Activated CD4-positive, alpha-beta memory T cell treated with anti-CD3 and anti-CD28 coated beads for 36 hours (primary cell): ENCODE measurements around the gene KCNMB2. TPM values are rescaled to one million over a fixed set of nuclear protein-coding genes. Genes with fewer than 3 reads are reported as not detected.

ENCODE experiments used
- CTCF ChIA-PET: fragments of 350-600 bp; sonication (Branson Sonifier 250); formaldehyde crosslinking; loops from one replicate; lab custom pipeline; 2021; ENCODE audit warnings: antibody characterized with exemption, inconsistent platforms; lab: Charles Lee
- POLR2A ChIA-PET: fragments of 350-600 bp; sonication (Branson Sonifier 250); formaldehyde crosslinking; loops from one replicate; lab custom pipeline; 2021; ENCODE audit warnings: antibody characterized with exemption; lab: Charles Lee
- DNase-seq: peaks from one replicate; pipeline ENCODE4 v3.0.0-alpha.2; 2020
- H3K27ac Mint-ChIP-seq: one replicate; pipeline ENCODE4 v1.8.0; 2021; ENCODE audit warnings: mixed read lengths
- H3K27me3 Mint-ChIP-seq: one replicate; pipeline ENCODE4 v1.8.0; 2021; ENCODE audit warnings: mixed read lengths
- H3K36me3 Mint-ChIP-seq: one replicate; pipeline ENCODE4 v1.8.0; 2021; ENCODE audit warnings: mixed read lengths
- H3K4me1 Mint-ChIP-seq: one replicate; pipeline ENCODE4 v1.8.0; 2021; ENCODE audit warnings: low read depth, mixed read lengths
- H3K4me3 Mint-ChIP-seq: one replicate; pipeline ENCODE4 v1.8.0; 2021; ENCODE audit warnings: mild to moderate bottlenecking, mixed read lengths
- H3K9me3 Mint-ChIP-seq: one replicate; pipeline ENCODE4 v1.8.0; 2021; ENCODE audit warnings: mixed read lengths
- intact Hi-C: fragments of 100-400 bp; cut with micrococcal nuclease; formaldehyde crosslinking; loops from one replicate; pipeline ENCODE4 v1.15.1; 2023
- total RNA-seq, 2 experiments: library from RNA; stranded (reverse); gene quantifications; one replicate each; pipeline ENCODE4 v1.2.3, GENCODE V29; 2021

KCNMB2 gene
- total RNA-seq, 2 experiments from 2014 or later = not detected

DNA sequence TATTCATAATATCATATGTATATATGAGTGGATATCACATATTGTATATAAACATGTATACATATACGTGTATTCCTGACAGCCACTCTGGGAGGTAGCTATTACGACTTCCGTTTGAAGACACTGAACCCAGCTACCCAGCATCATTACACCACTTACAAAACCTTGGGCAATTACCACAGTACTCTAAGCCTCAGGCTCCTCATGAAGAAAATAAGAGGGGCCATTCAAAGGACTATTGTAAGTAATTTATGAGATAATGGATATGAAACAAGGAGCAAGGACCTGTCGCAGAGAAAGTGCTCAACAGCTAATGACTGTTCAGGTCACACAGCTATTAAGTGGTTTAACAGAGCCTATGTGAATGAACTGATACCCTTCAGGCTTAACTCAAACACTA, 52.4 kb downstream of the KCNMB2 start:
- POLR2A ChIA-PET = no interaction called here
- CTCF ChIA-PET = no interaction called here
- Mint-ChIP-seq H3K9me3 (no peaks in the 10 kb centered on the region), H3K36me3 (no peaks in the 10 kb centered on the region), H3K27ac (no peak overlapping the region), H3K4me3 (no peak overlapping the region), H3K27me3 (peaks cover 2% of the 10 kb centered on the region), H3K4me1 (no peaks in the 10 kb centered on the region)
- DNase-seq = no peak
- intact Hi-C loops = no loop called here

DNA sequence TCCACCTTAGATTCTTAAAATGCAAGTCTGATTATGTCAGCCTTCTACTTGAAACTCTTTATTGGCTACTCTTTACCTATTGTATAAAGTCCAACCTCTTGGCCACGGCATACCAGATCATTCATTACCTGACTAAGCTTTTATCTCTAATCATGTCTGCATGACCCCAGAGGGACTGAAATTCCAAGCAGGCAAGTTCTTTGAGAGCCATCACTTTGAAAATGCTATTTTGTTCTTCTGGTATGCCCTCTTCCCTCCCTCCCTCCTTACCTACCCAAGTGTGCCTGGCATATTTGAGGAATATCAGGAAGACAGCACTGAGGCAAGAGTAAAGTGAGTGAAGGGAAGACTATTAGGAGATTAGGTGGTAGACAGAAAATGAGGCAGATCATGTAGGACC, 57.5 kb downstream of the KCNMB2 start:
- Mint-ChIP-seq H3K27ac (no peak overlapping the region), H3K4me1 (no peaks in the 10 kb centered on the region), H3K9me3 (no peaks in the 10 kb centered on the region), H3K36me3 (no peaks in the 10 kb centered on the region), H3K4me3 (no peak overlapping the region), H3K27me3 (peaks cover 2% of the 10 kb centered on the region)
- intact Hi-C loops = no loop called here
- POLR2A ChIA-PET = no interaction called here
- CTCF ChIA-PET = no interaction called here
- DNase-seq = no peak

DNA sequence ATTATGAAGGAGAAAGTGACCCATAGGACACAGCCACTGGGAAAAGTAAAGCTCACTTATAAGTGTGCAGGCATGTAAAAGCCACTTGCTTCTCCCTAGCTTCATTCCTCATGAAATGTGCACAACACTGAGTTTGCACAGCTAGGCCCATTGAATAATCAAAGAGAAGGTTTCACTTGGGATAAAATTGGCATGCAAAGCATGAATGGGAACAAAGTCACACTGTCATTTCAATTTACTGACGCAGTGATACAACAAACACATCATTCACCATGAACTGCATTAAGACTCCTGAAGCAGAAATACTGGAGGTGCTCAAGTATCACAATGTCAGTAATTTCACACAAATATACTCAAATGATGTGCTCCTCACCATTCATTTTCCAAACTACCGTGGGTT, 61.1 kb downstream of the KCNMB2 start:
- Mint-ChIP-seq H3K27me3 (no peaks in the 10 kb centered on the region), H3K4me1 (no peaks in the 10 kb centered on the region), H3K9me3 (no peaks in the 10 kb centered on the region), H3K27ac (no peak overlapping the region), H3K4me3 (no peak overlapping the region), H3K36me3 (no peaks in the 10 kb centered on the region)
- POLR2A ChIA-PET = interaction anchor here (0.6 kb wide), 1 partner anchor 1576 kb away, joined by 3 read pairs; no protein-coding TSS in a partner anchor
- intact Hi-C loops = no loop called here
- DNase-seq = no peak
- CTCF ChIA-PET = no interaction called here

DNA sequence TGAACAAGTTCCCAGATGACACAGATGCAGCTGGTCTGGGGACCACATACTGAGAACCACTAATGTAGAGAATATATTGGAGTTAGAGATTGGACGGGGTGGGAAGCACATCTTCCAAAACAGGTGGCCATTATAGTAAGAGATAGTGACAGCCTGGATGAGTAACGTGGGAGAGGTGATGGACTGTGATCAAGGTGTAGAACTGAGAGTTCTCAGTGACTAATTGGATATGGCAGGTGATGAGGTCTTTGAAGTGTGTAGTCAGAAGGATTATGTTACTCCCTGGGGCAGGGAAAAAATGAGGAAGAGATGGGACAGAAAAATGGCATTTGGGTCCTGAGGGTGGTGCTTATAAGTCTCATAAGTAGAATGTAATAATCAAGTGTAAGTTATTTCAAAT, 66.6 kb downstream of the KCNMB2 start:
- ChIA-PET POLR2A (no interaction called here), CTCF (no interaction called here)
- Mint-ChIP-seq H3K4me3 (no peak overlapping the region), H3K36me3 (no peaks in the 10 kb centered on the region), H3K4me1 (no peaks in the 10 kb centered on the region), H3K9me3 (no peaks in the 10 kb centered on the region), H3K27me3 (peaks cover 2% of the 10 kb centered on the region), H3K27ac (no peak overlapping the region)
- no peak for DNase-seq
- intact Hi-C loops = no loop called here

DNA sequence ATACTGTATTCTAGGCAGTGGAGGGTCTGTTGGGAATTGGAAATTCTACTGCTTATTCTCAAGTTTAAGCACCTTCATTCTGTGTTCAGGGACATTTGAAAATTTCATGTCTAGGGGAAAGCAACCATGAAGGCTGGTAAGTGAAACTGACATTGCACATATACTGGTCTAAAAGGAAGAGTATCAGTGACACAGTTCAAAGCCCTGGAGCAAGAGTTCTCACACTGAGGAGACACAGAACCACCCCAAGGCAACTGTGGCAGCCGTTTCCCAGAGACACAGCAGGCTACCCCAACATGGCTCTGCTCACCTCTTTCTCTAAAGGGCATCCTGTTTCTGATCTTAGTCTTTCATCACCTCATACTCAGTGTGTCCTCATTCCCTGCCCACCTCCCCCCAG, 67.5 kb downstream of the KCNMB2 start:
- no peaks in the 10 kb centered on the region for H3K4me1 Mint-ChIP-seq
- peaks cover 2% of the 10 kb centered on the region for H3K27me3 Mint-ChIP-seq
- intact Hi-C loops = no loop called here
- H3K27ac Mint-ChIP-seq = no peak overlapping the region
- ChIA-PET POLR2A (no interaction called here), CTCF (no interaction called here)
- H3K36me3 Mint-ChIP-seq = no peaks in the 10 kb centered on the region
- no peak overlapping the region for H3K4me3 Mint-ChIP-seq
- DNase-seq = no peak
- H3K9me3 Mint-ChIP-seq = no peaks in the 10 kb centered on the region

DNA sequence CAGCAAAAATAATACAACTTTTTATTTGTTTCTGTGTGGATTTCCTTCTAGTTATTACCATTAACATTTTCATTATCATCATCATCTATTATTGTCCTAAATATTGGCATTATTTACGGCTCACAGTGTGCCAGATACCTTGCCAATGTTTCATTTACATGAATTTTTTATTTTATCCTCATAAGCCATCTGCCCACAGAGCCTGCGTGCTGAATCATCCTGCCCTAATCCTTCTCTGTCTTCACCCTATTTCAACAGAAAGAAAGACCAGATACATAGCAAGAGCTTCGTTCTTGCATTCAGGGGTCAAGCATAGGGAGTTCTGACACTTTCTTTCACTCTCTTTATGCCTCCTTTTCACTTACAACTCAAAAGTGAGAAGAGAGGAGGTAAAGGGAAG, 82.0 kb downstream of the KCNMB2 start:
- no peak overlapping the region for H3K27ac Mint-ChIP-seq

DNA sequence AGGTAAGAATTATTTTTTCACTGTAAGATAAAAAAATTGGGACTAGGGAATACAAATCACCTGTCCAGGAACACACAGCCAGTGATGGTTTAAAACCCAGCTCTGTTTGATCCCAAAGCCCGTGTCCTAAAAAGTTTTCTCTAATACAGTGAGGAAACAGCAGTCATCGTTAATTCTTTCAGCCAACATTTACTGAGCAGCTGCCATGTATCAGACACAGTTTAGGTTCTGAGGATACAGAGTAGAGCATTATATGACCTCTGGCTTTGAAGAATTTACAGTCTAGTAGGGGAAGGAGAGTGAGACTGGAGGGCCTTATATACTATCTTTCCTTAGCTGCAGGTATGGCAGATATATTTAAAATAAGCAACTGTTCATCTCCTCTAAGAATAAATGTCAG, 82.7 kb downstream of the KCNMB2 start:
- POLR2A ChIA-PET = no interaction called here
- no peaks in the 10 kb centered on the region for H3K36me3 Mint-ChIP-seq
- no peak overlapping the region for H3K27ac Mint-ChIP-seq
- H3K4me3 Mint-ChIP-seq = no peak overlapping the region
- CTCF ChIA-PET = no interaction called here
- intact Hi-C loops = no loop called here
- H3K9me3 Mint-ChIP-seq = no peaks in the 10 kb centered on the region
- peaks cover 3% of the 10 kb centered on the region for H3K27me3 Mint-ChIP-seq
- no peak for DNase-seq
- no peaks in the 10 kb centered on the region for H3K4me1 Mint-ChIP-seq

More for the DNA sequence above, 82.0 kb downstream of the KCNMB2 start:
- H3K4me1 Mint-ChIP-seq = no peaks in the 10 kb centered on the region
- no peaks in the 10 kb centered on the region for H3K36me3 Mint-ChIP-seq
- peaks cover 3% of the 10 kb centered on the region for H3K27me3 Mint-ChIP-seq
- H3K4me3 Mint-ChIP-seq = no peak overlapping the region
- H3K9me3 Mint-ChIP-seq = no peaks in the 10 kb centered on the region
- no peak for DNase-seq
- ChIA-PET POLR2A (no interaction called here), CTCF (no interaction called here)
- intact Hi-C loops = no loop called here

DNA sequence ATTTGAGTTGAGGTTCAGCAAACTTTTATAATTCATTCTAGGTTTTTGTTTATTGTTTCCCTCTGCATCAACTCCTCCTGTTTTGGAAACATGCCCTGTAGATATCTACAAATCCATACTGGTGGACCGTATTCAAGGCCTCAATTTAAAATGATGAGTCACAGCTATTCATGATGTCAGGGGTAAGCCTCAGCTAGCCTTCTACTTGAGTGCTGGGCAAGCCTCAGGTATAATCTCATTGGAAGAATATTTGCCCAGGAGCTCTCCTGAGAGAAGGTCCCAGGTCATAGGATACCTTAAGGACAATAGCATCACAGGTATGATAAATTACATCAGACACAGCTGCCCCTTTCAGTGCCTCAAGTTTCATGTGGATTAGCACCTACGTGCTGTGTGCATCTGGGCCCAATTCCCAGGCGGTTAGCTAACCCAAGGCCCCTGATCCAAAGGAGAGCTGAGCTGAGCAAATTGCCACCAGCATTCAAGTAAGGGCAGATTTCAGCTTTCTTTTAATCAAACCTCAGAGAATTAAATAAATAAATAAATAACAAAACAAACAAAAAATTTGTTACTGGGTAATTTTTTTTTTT, 87.5 kb downstream of the KCNMB2 start:
- Mint-ChIP-seq H3K27ac (no peak overlapping the region), H3K27me3 (no peaks in the 10 kb centered on the region), H3K4me3 (no peak overlapping the region), H3K4me1 (no peaks in the 10 kb centered on the region), H3K9me3 (no peaks in the 10 kb centered on the region), H3K36me3 (no peaks in the 10 kb centered on the region)
- ChIA-PET CTCF (interaction anchor here (0.8 kb wide), 1 partner anchor 1573 kb away, joined by 3 read pairs; no protein-coding TSS in a partner anchor), POLR2A (no interaction called here)
- DNase-seq = no peak
- intact Hi-C loops = no loop called here

DNA sequence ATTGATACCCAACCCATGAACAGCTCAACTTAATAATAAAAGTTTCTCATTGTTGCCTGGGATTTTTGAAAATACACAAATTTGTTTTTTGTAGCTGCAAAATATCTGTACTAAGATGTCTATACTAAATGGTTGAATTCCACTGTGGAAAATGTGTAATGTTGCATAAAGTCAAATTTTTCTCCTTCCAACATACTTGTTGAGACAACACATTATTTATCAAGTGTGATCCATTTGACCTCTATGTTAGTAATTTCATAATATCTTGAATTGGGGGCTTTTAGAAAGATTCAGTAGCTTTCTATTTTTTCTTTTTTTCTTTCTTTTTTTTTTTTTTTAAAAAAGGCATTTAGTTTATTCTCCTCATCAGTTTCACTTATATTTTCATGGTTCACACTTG, 88.0 kb downstream of the KCNMB2 start:
- POLR2A ChIA-PET = no interaction called here
- Mint-ChIP-seq H3K36me3 (no peaks in the 10 kb centered on the region), H3K27me3 (no peaks in the 10 kb centered on the region), H3K27ac (no peak overlapping the region), H3K4me1 (no peaks in the 10 kb centered on the region), H3K9me3 (no peaks in the 10 kb centered on the region), H3K4me3 (no peak overlapping the region)
- no peak for DNase-seq
- CTCF ChIA-PET = interaction anchor here (0.8 kb wide), 1 partner anchor 1573 kb away, joined by 3 read pairs; no protein-coding TSS in a partner anchor
- intact Hi-C loops = no loop called here

DNA sequence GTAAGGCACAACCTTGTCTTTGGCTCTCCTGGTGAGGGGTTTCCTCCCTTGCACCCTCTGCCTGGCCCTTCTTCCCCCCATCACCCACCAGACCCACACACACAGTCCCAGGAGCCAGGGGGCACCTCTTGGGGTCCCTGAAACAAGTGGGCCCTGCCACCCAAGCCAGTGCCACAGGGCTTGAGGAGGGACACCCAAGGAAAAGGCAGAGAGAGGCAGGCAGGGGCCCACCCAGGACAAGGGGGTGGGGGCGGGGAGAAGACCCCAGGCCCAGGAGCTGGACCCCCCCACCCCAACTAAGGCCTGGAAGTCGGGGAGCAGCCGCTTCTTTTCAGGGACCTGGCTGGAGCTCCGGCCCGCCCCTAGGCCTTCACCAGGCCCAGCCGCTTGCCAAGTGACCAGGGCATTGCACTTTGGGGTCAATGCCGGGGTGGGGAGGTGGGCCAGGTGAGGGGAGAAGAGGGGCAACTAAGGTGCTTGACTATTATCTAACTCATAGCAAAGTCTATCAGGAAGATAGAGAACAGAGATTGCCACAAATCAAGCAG, 88.9 kb downstream of the KCNMB2 start:
- CTCF ChIA-PET = no interaction called here

DNA sequence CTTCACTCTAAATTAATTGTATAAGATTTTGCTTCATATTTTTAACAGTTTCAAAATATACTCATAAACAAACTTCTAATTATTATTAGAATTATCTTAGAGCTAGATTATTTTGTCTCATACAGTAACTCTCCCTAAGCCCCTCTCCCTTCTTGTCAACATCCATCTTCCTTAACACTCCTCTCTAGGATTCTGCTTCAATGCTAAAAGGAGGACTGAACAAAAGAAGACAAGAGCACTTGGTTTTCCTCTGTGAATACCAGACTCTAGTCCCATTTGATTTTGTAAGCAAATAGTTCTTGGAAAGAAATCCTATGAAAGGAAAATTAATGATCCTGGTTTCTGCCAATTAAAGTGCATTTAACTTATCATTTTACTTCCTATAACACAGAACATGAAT, 91.8 kb downstream of the KCNMB2 start:
- POLR2A ChIA-PET = no interaction called here
- H3K4me3 Mint-ChIP-seq = no peak overlapping the region
- H3K4me1 Mint-ChIP-seq = no peaks in the 10 kb centered on the region
- H3K27ac Mint-ChIP-seq = no peak overlapping the region
- H3K9me3 Mint-ChIP-seq = no peaks in the 10 kb centered on the region
- no peaks in the 10 kb centered on the region for H3K27me3 Mint-ChIP-seq
- CTCF ChIA-PET = no interaction called here
- intact Hi-C loops = no loop called here
- no peaks in the 10 kb centered on the region for H3K36me3 Mint-ChIP-seq
- DNase-seq = no peak

More for the DNA sequence above, 88.9 kb downstream of the KCNMB2 start:
- Mint-ChIP-seq H3K4me3 (no peak overlapping the region), H3K27ac (no peak overlapping the region), H3K36me3 (no peaks in the 10 kb centered on the region), H3K27me3 (no peaks in the 10 kb centered on the region), H3K4me1 (no peaks in the 10 kb centered on the region), H3K9me3 (no peaks in the 10 kb centered on the region)
- intact Hi-C loops = no loop called here
- DNase-seq = no peak
- POLR2A ChIA-PET = no interaction called here

DNA sequence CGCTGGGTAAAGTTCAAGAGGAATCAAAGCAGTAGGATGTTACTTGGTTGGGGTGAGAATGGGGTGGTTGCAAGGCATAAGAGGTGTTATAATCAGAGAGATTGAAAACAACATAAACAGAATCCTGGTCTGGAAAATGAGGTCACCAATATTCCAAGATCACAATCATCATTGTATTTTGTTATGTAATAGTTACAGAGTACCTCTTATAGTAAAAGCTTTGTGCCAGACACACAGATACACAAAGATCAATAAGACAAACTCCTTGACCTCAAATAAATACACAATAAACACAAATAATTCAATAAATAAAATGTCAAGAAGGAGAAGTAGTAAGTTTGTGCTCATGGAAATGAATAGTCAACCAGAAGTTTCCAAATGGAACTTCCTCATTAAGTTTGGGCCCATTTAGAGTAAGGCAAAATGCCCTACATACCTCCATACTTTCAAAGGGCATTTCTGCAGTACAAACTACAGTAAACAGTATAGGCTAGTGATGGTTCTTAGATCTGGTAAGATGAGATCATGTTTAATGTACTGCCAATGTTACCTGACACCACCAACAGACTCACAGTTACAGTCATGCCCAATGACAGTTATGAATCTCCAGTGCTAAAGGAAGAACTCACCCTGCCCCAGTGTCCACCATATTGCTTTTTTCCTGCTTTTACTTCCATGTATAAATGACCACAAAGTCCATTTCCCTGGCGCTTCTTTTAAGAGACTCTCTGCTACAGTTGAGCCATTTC, 93.4 kb downstream of the KCNMB2 start:
- H3K36me3 Mint-ChIP-seq = no peaks in the 10 kb centered on the region
- H3K9me3 Mint-ChIP-seq = peaks cover 7% of the 10 kb centered on the region
- H3K27ac Mint-ChIP-seq = no peak overlapping the region
- no peaks in the 10 kb centered on the region for H3K27me3 Mint-ChIP-seq
- intact Hi-C loops = no loop called here
- POLR2A ChIA-PET = no interaction called here
- CTCF ChIA-PET = no interaction called here
- no peak overlapping the region for H3K4me3 Mint-ChIP-seq
- no peaks in the 10 kb centered on the region for H3K4me1 Mint-ChIP-seq
- DNase-seq = no peak

DNA sequence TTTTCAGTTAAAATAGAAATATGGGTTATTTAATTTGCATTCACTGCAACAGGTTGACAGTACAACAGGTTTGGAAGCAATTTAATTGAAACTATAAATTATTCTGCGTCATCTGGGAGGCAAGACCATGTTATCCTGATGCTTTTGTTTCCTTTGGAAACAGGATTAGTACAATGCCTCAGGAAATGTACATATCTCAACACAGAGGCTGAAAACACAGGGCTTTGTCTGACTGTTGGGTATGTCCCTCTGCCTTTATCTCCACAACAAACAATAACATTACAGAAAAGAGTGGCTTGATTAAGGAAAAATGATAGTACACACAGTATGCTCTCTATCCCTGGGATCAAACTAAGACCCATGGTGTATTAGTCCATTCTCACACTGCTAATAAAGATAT, 95.7 kb downstream of the KCNMB2 start:
- Mint-ChIP-seq H3K4me1 (no peaks in the 10 kb centered on the region), H3K27me3 (no peaks in the 10 kb centered on the region), H3K9me3 (peaks cover 7% of the 10 kb centered on the region), H3K36me3 (no peaks in the 10 kb centered on the region), H3K27ac (no peak overlapping the region), H3K4me3 (no peak overlapping the region)
- CTCF ChIA-PET = no interaction called here
- DNase-seq = no peak
- intact Hi-C loops = no loop called here
- POLR2A ChIA-PET = no interaction called here
